ENCODE data around the gene SERPIND1. TPM values are rescaled to one million over a fixed set of nuclear protein-coding genes. Genes with fewer than 3 reads are reported as not detected.

SERPIND1 gene
- total and polyA plus RNA-seq, 10 donors: 0.03 to 0.14 (median 0.09) TPM; not detected in 6

DNA sequence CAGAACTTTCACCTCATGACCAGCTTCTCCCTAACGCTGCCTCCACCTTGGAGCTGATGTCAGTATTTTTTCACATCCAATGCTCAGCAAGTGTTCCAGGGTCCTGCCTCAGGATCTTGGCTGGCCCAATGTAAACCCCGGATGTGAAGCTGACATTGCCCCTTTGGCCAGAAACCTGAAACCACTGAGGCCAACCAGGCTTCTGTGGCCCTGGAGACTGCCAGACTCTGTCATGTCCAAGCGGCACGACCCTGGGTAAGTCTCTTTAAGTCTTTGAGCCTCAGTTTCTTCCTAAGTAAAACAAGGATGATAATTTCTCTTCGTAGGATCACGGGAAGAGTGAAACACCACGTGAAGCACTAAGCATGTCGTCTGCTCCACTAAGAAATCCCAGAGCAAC lies 22.8 kb downstream of the SERPIND1 start:
- Histone ChIP-seq H3K27ac (no peak overlapping the region), H3K27me3 (replicated peaks in 1 of 7) (no peaks in the 10 kb centered on the region), H3K9me3 (no peaks in the 10 kb centered on the region), H3K36me3 (peaks cover 5 to 100% (median 85%) of the 10 kb centered on the region in 6 donors), H3K4me3 (no peak overlapping the region), H3K4me1 (no peaks in the 10 kb centered on the region)
- no peak for DNase-seq
- TF ChIP-seq POLR2AphosphoS5 (IDR thresholded peaks at IDR 0.05): no peak
- TF ChIP-seq, protein P1, sequence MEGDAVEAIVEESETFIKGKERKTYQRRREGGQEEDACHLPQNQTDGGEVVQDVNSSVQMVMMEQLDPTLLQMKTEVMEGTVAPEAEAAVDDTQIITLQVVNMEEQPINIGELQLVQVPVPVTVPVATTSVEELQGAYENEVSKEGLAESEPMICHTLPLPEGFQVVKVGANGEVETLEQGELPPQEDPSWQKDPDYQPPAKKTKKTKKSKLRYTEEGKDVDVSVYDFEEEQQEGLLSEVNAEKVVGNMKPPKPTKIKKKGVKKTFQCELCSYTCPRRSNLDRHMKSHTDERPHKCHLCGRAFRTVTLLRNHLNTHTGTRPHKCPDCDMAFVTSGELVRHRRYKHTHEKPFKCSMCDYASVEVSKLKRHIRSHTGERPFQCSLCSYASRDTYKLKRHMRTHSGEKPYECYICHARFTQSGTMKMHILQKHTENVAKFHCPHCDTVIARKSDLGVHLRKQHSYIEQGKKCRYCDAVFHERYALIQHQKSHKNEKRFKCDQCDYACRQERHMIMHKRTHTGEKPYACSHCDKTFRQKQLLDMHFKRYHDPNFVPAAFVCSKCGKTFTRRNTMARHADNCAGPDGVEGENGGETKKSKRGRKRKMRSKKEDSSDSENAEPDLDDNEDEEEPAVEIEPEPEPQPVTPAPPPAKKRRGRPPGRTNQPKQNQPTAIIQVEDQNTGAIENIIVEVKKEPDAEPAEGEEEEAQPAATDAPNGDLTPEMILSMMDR (IDR thresholded peaks at IDR 0.05 in 8 of 11, conservative IDR thresholded peaks at IDR 0.05 in 3 of 11): no peak
- TF ChIP-seq POLR2A (IDR thresholded peaks at IDR 0.05): no peak
- WGBS, 5 donors: 94 to 99% (median 96%) methylated on average over 8 of the region's 8 CpGs
- intact Hi-C loops (cut with DNase I; ENCODE audit: low total_unique reads): no loop called here

DNA sequence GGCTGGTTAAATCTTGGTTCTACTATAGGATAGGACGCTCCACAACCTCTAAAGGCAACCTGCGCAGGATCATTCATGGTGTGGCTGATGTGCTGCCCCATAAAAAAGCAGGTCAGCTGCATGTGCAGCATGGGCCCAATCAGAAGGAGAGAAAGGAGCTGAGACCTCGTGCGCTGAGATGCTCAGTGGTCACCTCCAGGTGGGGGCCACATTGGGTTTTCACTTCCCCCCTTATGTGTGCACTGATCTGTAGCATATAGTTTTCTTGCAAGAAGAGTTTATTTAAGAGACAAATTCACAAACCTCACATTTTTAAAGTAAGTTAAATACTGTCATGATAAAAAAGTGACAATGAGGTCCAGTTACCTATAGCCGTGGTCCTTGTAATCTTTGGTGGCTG lies 24.3 kb downstream of the SERPIND1 start:
- WGBS, 5 donors: 82 to 97% (median 92%) methylated on average over 5 of the region's 5 CpGs
- H3K4me3 ChIP-seq: no peak overlapping the region
- no peak for DNase-seq
- no peaks in the 10 kb centered on the region for H3K4me1 ChIP-seq
- peaks cover 5 to 100% (median 86%) of the 10 kb centered on the region in 6 donors for H3K36me3 ChIP-seq
- intact Hi-C loops (cut with DNase I; ENCODE audit: low total_unique reads): no loop called here
- TF ChIP-seq, protein P1 (IDR thresholded peaks at IDR 0.05 in 8 of 11, conservative IDR thresholded peaks at IDR 0.05 in 3 of 11): no peak
- no peak for TF ChIP-seq POLR2A (IDR thresholded peaks at IDR 0.05)
- TF ChIP-seq POLR2AphosphoS5 (IDR thresholded peaks at IDR 0.05): no peak
- no peak overlapping the region for H3K27ac ChIP-seq
- no peaks in the 10 kb centered on the region for H3K27me3 ChIP-seq (replicated peaks in 1 of 7)
- H3K9me3 ChIP-seq: no peaks in the 10 kb centered on the region

DNA sequence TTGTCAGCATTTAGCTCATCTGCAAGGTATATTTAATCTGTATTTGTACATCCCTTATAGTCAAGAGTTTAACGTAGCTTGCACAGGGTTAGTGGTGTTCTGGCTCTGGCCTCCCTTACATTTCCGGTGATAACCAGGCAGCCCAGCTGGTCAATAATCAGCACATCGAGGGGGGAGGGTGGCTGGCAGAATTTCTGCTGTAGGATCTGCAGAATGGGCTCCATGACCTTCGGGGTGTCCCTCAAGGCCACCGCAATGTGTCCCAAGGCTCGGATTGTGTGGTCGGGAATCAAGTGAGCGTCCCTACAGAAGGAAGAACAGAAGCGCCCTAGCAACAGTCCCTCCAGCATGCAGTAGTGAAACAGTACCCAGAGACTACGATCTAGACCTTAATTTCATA lies 25.1 kb downstream of the SERPIND1 start:
- H3K9me3 ChIP-seq: no peaks in the 10 kb centered on the region
- no peak overlapping the region for H3K27ac ChIP-seq
- H3K36me3 ChIP-seq: peaks cover 5 to 100% (median 90%) of the 10 kb centered on the region in 6 donors
- 79 to 92% (median 90%) methylated on average over 10 of the region's 10 CpGs for WGBS, 5 donors
- H3K4me3 ChIP-seq: no peak overlapping the region
- H3K27me3 ChIP-seq (replicated peaks in 1 of 7): no peaks in the 10 kb centered on the region
- TF ChIP-seq, protein P1 (IDR thresholded peaks at IDR 0.05 in 8 of 11, conservative IDR thresholded peaks at IDR 0.05 in 3 of 11): no peak
- no peak for TF ChIP-seq POLR2AphosphoS5 (IDR thresholded peaks at IDR 0.05)
- TF ChIP-seq POLR2A (IDR thresholded peaks at IDR 0.05): no peak
- no peaks in the 10 kb centered on the region for H3K4me1 ChIP-seq
- intact Hi-C loops (cut with DNase I; ENCODE audit: low total_unique reads): no loop called here
- no peak for DNase-seq

DNA sequence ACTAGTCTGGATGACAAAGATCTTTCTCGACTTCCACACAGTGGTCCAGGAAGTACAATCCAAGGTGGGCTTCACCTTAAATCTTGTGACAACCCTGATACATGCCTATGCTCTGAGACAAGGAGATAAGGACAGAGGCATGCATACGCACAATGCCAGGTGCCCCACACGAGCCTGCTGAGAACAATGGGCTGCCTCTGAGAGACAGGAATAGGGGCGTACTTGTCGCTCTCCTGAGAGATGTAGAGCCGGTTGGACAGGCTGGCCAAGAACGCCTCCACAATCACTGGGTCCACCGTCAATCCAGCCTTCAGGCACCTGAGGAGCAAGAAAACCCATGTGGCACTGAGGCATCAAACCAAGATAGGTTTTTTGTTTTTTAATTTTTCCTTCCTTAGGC lies 25.5 kb downstream of the SERPIND1 start:
- WGBS, 5 donors: 80 to 96% (median 94%) methylated on average over 8 of the region's 8 CpGs
- H3K27me3 ChIP-seq (replicated peaks in 1 of 7): no peaks in the 10 kb centered on the region
- H3K9me3 ChIP-seq: no peaks in the 10 kb centered on the region
- no peaks in the 10 kb centered on the region for H3K4me1 ChIP-seq
- H3K36me3 ChIP-seq: peaks cover 5 to 100% (median 92%) of the 10 kb centered on the region in 6 donors
- DNase-seq: no peak
- H3K4me3 ChIP-seq: no peak overlapping the region
- H3K27ac ChIP-seq: no peak overlapping the region
- no peak for TF ChIP-seq POLR2AphosphoS5 (IDR thresholded peaks at IDR 0.05)
- TF ChIP-seq, protein P1 (IDR thresholded peaks at IDR 0.05 in 8 of 11, conservative IDR thresholded peaks at IDR 0.05 in 3 of 11): no peak
- TF ChIP-seq POLR2A (IDR thresholded peaks at IDR 0.05): no peak
- intact Hi-C loops (cut with DNase I; ENCODE audit: low total_unique reads): no loop called here
